Measurements from ENCODE around the gene HMGCS1.
"Not testable (repeated sequence)": the region's sequence is repeated elsewhere in the genome, so short reads cannot be mapped to it uniquely, and the experiment has no call there.

Gene HMGCS1

DNA sequence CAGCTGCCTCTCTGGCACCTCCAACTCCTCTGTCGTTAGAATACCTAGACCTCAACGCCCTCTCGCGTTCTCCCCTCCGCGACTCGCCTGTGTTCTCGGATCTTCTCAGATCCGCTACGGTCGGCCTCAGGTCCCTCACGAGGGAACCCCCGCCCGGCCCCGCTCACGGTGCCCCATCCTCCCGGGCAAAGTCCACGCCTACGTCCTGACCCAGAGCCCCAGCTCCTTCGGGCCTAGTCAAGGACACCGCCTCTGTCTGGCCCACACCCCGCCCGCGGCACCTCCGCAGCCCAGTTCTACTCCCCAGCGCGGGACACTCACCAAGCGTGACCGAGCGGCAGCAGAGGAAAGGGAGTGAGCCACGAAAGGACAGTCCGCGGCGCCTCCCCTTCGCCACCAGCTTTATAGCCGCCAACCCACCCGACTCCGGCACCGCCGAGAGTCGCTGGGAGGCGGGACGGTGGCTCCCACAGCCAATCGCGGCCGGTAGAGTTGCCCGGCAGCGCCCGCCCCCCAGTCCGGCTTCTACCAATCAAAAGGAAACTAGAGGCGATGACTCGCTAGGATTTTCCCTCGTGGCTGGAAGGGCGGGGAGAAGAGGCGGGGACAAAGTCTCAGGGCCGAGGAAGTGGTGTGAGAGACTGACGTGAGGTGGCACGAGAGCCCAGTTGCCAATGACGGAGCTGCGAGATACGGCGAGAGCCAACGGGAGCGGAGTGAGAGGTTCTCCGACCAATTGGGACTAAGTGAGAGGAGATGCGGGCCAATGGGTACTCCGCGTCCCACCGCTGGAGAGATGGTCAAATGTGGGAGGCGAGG lies at the start of gene HMGCS1:
TSS of gene HMGCS1 (minus strand) at position 378 of the 819 bp plus-strand sequence. CDS start 14,447 bp downstream, outside the sequence.
- peak; percentile 100 for DNase-seq

DNA sequence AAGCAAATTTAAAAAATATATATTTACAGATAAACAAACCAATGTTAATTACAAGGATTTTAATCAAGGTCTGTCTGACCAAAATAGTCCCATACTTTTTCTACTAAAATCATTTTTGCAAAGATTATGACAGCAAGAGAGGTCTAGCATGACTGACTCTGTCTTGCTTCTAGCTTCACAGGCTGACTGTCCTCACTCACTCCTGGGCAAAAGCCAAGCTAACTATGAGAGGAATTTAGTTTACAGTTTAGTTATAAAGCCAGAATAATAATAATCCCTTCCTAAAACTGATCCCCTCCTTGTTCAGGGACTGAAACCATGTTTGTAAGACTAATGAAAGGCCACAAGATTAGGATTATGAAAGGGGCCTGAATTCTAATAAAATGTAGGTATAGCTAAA lies 45.5 kb upstream of the HMGCS1 start:
- no peak for DNase-seq

DNA sequence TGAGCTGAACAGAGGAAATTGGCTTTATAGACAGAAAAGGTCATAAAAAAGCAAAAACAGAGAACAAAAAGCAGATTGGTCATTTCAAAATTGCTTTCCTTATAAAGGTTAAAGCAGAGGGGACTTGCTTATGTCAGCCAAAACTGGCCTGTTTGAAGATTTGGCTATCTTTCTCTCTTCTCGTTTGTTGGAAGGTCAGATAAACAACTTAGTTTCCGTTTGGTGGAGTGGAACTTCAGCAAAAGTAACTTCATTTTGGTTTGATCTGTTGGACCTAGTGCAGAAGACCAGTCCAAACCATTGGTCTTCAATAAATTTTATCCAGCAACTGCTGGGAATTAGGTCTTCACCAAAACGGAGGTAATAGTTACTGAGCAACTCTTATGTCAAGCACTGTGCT lies 45.1 kb upstream of the HMGCS1 start:
- no peak for DNase-seq

DNA sequence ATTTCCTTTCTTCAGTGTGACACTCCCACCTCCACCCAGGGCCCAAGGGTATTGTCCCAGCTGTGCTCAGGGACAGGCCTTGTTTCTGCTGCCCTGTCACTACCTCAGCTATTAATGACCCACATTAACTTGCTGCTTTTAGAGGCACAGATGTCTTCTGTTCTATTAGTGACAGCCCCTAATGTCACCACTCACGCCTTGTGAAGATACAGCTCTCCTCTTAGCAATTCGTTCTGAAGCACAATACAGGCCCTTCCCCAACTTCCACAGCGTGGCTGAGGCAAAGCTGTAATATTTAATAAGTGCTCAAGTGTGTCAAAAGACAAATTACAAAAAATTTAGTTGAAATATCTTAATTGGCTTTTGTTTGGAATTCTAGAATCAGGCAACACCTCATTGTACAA lies 44.7 kb upstream of the HMGCS1 start:
- DNase-seq, result no peak

DNA sequence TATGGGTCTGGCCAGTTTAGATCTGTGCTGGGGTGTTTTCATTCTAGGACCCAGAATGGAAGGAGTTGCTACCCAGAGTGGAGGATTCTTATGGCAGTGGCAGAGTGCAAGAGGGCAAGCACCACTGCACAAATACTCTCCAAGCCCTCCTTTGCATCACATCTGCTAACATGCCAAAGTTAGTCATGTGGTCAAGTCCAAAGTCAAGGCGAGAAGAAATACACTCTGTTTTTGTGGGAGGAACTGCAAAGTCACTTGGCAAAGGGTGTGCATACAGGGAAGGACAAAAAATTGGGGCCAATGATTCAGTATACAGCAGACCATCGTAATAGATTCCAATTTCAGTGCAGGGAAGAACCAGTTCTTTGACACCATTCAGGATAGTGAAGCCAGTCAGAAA lies 43.9 kb upstream of the HMGCS1 start:
- no peak for DNase-seq

DNA sequence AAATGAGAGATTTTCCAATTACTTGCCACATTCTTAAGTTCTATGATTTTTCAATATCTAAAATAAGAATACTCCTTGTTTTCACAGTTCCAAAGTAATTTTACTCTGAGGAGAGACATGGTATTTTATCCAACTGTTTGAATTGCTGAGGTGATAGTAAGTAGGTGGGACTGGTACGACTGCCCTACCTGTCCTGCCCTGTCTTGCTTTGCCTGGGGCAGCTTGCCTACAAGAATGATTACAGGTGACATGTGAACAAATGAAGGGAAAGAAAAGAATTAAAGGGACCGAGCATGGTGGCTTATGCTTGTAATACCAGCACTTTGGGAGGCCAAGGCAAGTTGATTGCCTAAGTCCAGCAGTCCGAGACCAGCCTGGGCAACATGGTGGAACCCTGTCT lies 41.6 kb upstream of the HMGCS1 start:
- DNase-seq, result no peak

DNA sequence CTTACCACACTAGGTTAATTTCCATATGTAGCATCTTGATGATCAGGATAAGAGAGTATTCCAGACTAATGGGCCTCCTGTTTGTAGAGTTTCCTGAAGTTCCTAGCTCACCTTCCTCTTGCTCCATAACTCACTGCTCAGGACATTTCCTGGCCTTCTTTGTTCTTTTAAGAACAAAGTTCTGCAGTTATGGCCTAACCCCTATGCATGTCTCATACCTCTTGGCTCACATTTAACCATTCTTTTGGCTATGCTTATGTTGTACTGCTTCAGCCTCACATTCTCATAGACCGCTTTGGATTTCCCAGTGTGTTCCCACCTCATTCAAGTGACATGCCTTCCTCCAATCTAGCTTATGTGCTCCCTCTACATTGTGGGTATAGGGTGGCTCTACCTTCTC lies 40.5 kb upstream of the HMGCS1 start:
- DNase-seq, result no peak

DNA sequence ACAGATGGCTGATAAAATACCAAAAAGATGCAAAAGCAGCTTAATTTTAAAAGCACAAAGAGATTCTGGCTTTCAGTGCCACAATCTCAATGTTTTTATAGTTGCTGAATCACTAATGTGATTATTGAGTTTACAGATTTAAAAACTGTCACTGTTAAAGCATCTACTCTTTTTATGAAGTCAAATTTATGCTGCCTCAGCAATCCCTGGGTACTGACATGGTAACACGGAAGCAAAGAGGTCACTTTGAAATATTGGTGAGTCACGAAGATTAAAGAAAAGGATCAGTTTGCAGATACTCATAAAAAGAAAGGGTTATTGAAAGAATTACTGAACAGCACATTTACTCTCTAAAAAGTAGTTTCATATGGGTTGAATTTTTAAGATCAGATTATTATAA lies 39.7 kb upstream of the HMGCS1 start:
- no peak for DNase-seq

DNA sequence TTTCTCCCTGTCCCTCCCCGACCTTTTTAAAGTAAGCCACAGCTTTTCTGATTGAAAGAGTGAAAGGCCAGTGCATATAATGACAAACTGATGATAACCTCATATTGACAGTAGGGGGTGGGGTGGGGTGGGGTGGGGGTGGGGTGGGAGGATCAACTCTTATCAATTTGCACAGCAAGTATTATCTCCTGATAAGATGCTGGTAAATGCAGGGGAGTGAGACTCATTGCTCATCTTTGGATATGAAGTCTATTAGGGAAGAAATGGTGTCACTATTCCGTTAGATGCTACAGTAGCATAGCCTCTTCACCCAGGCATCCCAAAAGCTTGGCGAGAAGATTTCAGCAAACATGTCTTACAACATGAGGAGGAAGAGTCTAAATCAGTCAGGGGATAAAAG lies 38.9 kb upstream of the HMGCS1 start:
- no peak for DNase-seq

DNA sequence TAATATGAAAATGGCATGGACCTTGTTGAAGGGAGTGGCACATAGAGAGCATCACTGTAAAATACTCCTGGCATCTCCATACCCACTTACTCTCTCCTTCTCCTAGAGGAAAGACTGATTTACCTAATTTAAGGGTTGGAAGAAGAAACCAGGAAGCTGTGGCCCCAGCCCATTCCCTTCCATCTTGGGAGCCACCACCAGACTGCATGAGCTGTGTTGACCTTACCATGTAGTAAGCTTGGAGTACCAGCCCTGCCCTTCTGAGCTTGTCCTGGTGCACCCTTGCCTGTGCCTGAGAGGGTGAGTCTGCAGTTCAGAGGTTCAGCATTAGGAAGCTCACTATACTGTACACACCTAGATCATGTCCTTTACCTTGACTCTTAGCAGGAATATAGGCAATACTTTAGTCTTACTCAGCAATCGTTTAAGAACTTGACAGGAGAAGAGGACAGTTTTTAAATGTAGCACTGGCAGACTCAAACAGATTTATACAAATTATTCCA lies 35.7 kb upstream of the HMGCS1 start:
- DNase-seq, result no peak

DNA sequence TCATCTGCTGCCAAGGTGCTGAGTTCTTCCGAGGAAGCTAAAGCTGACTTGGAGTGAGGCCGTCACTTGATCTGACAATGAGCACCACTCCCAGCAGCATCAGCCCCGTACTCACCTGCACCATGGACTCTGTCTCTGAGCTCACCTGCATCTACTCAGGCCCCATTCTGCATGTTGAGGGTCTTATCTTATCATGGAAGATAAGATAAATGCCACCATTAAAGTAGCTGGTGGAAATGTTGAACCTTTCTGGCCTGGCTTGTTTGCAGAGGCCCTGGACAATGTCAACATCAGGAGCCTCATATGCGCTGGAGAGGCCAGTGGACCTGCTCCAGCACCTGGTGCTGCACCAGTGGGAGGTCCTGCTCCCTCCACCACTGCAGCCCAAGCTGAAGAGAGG lies 35.0 kb upstream of the HMGCS1 start:
- no peak for DNase-seq

DNA sequence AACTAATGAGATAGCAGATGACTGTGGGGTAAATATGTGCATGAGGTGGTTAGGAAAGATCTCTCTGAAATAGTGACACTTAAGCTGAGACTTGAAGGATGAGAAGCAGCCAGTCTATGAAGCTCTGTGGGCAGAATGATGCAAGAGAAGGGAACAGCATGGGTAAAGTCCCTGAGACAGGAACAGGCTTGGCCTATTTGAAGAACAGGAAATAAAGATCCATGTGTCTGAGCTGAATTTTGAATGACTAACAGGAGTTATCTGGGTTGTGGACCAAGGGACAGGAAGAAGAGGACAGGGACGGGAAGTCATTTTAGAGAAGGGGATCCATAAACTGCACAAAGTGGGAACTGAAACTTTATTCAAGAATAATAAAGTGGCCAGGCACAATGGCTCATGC lies 25.6 kb upstream of the HMGCS1 start:
- DNase-seq, result no peak

DNA sequence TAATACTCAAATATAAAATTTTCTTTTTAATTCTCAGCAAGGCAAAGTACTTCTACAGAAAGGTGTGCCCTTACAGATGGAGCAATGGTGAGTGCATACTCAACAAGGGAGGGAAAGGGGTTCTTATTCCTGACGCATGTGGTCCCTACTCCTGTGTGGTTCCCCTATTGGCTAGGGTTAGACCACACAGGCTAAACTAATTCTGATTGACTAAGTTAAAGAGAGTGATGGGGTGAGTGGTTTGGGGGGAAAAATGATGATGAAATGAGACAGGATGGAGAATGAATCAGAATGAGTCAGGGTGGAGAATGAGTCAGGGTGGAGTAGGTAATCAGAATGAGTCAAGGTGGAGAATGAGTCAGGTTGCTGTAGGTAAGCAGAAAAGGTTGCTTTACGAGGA lies 22.9 kb upstream of the HMGCS1 start:
- DNase-seq, result no peak

DNA sequence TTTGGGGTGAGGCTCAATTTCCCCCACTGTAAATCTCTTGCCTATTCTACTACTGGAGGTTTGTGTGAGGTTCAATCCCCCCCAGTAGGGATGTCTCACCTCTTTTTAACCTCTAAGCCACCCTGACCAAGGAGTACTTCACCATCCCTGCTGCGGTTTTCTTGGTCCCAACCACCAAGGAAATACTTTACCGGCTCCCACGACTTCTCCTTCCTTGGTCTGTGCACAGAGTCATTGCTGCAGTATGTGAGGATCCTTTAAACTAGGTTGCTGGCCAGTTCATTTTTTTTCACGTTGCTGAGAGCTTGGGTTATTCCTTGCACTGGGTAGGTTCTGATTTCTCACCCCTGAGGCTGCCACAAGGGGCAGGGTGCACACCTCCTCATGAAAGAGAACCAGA lies 22.5 kb upstream of the HMGCS1 start:
- DNase-seq, result no peak

DNA sequence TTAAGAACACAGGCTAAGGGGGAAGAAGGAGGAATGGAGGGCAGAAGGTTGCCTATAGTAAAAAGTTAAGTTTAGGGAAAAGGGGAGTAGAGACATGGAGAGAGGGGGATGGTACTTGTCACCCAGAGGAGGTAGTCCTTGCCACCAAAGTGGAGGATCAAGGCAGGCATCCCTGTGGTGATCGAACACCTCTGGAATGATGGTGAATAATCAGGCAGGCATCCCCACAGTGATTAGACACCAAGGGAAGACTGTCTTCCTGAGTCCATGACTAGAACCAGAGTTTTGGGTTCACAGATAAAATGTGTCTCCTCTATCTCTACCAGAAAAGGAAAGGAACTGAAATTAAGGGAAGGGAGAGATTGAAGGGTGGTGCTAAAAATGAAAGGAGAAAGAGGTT lies 19.2 kb upstream of the HMGCS1 start:
- DNase-seq, result no peak

DNA sequence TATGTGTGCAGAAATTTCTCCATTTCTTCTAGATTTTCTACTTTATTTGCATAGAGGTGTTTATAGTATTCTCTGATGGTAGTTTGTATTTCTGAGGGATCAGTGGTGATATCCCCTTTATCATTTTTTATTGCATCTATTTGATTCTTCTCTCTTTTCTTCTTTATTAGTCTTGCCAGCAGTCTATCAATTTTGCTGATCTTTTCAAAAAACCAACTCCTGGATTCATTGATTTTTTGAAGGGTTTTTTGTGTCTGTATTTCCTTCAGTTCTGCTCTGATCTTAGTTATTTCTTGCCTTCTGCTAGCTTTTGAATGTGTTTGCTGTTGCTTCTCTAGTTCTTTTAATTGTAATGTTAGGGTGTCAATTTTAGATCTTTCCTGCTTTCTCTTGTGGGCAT lies 12.4 kb upstream of the HMGCS1 start:
- not testable (repeated sequence) for DNase-seq

DNA sequence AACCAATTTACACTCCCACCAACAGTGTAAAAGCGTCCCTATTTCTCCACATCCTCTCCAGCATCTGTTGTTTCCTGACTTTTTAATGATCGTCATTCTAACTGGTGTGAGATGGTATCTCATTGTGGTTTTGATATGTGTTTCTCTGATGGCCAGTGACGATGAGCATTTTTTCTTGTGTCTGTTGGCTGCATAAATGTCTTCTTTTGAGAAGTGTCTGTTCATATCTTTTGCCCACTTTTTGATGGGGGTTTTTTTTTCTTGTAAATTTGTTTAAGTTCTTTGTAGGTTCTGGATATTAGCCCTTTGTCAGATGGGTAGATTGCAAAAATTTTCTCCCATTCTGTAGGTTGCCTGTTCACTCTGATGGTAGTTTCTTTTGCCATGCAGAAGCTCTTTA lies 10.3 kb upstream of the HMGCS1 start:
- not testable (repeated sequence) for DNase-seq

DNA sequence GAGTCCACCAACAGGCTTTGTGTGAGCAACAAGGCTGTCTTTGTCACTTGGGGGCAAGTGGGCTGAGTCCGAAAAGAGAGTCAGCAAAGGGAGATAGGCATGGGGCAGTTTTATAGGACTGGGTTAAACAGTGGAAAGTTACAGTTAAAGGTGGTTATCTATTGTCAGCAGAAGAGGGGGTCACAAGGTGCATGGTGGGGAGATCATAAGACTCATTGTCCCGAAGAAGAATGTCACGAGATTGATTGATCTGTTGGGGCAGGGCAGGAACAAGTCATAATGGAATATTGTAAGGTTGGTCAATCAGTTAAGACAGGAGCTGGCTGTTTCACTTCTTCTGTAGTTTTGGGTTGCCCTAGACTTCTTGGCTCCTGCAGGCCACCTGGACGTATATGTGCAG lies 7.6 kb upstream of the HMGCS1 start:
- DNase-seq, result no peak

DNA sequence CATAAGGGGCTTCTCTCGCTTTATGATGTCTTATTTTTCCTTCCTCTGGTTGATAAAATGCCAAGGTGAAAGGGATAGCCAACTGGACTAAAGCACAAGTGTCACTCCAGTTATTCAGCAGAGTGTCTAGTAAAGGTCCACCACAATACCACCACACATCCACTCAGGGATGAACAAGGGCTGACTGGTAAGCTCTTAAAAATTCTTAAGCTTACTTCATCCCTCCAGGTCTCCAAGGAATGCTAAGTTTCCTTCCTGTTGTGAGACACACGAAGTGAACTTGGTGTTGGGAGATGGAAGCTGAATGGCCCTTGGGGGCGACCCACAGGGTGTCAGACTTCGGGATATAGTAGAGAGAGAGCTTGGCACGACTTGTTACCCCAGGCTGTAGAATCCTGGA lies 3.2 kb upstream of the HMGCS1 start:
- DNase-seq, result no peak

DNA sequence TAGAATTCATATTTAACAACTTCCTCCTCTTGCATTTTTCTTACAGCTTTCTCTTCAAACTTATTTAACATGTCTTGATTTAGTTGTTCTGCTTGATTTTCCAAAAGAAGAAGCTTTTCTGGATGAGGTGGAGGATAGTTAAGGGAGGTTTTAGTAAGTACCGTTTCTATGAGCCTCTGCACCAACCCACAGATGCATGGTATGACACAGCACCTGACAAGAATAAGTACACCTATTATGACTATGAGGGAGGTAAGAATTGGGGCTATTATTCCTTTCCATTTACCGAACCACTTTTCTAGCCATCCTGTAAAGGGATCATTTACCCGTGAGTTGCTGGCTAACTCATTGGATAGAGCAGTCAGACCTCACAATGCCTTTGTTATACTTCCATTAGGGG lies 2.5 kb upstream of the HMGCS1 start:
- DNase-seq, result no peak

DNA sequence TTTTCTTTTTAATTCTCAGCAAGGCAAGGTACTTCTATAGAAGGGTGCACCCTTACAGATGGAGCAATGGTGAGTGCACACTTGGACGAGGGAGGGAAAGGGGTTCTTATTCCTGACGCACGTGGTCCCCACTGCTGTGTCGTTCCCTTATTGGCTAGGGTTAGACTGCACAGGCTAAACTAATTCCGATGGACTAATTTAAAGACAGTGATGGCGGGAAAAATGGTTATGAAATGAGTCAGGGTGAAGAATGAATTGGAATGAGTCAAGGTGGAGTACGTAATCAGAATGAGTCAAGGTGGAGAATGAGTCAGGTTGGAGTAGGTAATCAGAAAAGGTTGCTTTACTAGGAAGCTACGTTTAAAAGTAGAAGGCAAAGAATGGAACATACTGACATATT lies 2.1 kb upstream of the HMGCS1 start:
- no peak for DNase-seq

DNA sequence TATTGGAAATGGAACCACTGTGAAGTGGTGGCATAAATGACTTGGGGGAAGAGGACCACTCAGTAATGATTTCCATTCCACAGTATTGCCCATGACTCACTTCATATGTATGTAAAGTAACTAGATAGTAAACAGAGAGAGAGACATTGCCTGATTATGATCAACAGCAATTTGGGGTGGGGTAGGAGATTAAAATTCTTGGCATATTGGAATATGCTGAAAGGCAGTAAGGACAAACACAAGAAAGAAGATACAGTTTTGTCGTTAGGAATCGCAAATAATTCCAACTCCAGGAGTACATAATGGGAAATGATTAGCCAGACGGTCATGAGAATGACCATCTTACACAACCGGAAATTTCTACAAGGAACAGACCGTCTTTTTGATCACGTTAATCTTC lies 1.5 kb upstream of the HMGCS1 start:
- peak in 1 of 2 experiments; percentile 1 for DNase-seq

DNA sequence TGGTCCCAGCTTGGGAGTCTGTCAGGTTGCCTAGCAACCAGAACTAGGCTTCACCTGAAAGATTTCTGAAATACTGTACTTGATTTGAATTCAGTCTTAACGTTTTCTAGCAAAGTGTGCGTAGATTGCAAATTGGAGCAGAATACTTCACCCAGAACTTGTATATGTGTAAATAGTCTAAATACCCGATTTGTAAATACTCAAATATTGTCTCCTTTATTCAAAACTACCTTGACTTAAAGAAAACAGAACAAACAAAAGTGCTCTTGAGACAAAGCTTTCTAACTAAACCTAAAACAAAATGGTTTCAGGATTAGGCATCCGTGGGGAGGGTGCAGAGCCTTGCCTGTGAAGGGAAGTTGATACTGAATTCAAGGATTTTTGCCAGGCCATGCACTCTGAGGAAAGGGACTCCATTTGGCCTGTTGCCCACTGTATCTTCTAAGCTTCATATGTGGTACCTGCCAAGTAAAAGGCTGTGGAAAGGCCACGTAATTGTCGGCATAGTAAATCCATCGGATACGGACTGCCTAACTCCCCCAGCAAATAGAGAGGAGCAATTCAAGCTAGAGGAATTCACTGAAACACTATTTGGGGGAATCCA lies 744 bp upstream of the HMGCS1 start:
- DNase-seq, result no peak

DNA sequence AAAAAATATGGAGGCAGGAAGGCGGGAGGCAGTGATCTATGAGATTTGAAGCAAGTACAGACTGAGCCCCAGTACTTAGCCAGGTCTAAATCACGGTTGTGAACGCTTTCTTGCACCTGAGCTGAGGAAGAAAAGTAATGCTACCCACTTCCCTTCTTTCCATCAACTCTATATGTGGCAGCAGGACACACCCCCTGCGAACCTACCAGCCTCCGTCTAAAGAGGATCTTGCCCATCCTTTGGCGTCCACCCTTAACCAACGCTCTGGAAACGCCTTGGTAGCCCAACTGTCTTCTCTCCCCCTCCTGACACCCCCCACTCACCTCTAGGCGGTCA lies 545 bp downstream of the HMGCS1 start:
- DNase-seq, result peak in 1 of 2 experiments; percentile 83
